Astrocyte of the spinal cord (primary cell): Measurements from ENCODE around the gene NIPAL4.

Experiments used
- DNase-seq: peaks from one replicate; pipeline ENCODE4 v3.0.0; 2011; ENCODE audit warnings: low read depth, low spot score
- H3K4me3 ChIP-seq: 2 replicates; pipeline ENCODE4 v1.5.1; 2011; ENCODE audit warnings: low read depth, mild to moderate bottlenecking, low read length, moderate library complexity
- in situ Hi-C: cut with HindIII; loops from 2 replicates; pipeline ENCODE4 v1.10.0; 2017; ENCODE audit warnings: low sequenced_read_pairs
- TF ChIP-seq, protein P1 (sequence below): IDR thresholded peaks from 2 replicates; pipeline ENCODE4 v1.5.1; 2012; ENCODE audit warnings: low read depth, mild to moderate bottlenecking, low read length, inconsistent platforms

NIPAL4 gene

GRCh38 chr5:157451806-157452205, 8.2 kb upstream of the NIPAL4 start:
- TF ChIP-seq, protein P1, sequence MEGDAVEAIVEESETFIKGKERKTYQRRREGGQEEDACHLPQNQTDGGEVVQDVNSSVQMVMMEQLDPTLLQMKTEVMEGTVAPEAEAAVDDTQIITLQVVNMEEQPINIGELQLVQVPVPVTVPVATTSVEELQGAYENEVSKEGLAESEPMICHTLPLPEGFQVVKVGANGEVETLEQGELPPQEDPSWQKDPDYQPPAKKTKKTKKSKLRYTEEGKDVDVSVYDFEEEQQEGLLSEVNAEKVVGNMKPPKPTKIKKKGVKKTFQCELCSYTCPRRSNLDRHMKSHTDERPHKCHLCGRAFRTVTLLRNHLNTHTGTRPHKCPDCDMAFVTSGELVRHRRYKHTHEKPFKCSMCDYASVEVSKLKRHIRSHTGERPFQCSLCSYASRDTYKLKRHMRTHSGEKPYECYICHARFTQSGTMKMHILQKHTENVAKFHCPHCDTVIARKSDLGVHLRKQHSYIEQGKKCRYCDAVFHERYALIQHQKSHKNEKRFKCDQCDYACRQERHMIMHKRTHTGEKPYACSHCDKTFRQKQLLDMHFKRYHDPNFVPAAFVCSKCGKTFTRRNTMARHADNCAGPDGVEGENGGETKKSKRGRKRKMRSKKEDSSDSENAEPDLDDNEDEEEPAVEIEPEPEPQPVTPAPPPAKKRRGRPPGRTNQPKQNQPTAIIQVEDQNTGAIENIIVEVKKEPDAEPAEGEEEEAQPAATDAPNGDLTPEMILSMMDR = no peak
- DNase-seq = no peak
- in situ Hi-C loops = no loop called here
- H3K4me3 ChIP-seq = no peak overlapping the region

- no peak for DNase-seq
- H3K4me3 ChIP-seq = no peak overlapping the region
- in situ Hi-C loops = no loop called here
- TF ChIP-seq, protein P1 = no peak
Measured at GRCh38 chr5:157454273-157454672, 5.7 kb upstream of the NIPAL4 start.

GRCh38 chr5:157455057-157455456, 5.0 kb upstream of the NIPAL4 start:
- TF ChIP-seq, protein P1 = no peak
- no peak overlapping the region for H3K4me3 ChIP-seq
- no peak for DNase-seq
- in situ Hi-C loops = no loop called here

GRCh38 chr5:157456301-157456700, 3.7 kb upstream of the NIPAL4 start:
- TF ChIP-seq, protein P1 = no peak
- no peak for DNase-seq
- in situ Hi-C loops = no loop called here
- H3K4me3 ChIP-seq = no peak overlapping the region

DNA sequence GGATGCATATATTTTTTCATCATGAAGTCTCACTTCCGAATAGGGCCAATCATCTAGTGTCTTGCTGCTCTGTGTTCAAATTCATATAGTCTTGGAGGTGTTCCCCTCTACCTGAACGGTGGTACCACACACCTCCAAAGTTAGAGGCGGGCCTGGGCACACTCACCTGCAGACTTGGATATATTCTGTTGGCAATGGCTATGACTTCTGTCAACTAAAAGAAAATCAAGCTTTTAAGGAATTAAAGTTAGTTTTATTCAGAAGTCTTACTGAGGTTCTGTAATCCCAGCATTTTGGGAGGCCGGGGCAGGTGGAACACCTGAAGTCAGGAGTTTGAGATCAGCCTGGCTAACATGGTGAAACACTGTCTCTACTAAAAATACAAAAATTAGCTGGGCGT, 2.6 kb upstream of the NIPAL4 start:
- H3K4me3 ChIP-seq = no peak overlapping the region
- TF ChIP-seq, protein P1 = no peak
- in situ Hi-C loops = no loop called here
- DNase-seq = no peak

DNA sequence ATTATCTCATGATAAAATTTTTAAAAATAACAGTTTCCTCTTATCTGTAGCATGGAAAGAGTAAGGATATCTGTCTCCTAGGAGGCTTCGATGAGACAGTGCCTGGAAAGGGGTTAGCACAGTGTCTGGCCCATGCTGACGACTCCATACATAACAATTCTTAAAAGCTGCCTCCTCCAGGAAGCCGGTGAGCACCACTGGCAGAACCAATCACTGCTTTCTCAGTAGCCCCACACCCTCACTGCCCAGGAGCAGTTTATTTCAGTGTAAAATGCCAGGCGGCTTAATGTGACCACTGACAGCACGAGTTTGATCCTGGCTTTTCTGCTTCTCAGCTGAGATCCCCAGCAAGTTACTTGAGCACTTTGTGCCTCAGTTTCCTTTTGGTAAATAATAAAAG, 1.2 kb upstream of the NIPAL4 start:
- in situ Hi-C loops = no loop called here
- no peak for DNase-seq
- TF ChIP-seq, protein P1 = no peak
- no peak overlapping the region for H3K4me3 ChIP-seq
